SK-MEL-5 (cell line): ENCODE data around the gene MAP1LC3B. TPM values are rescaled to one million over a fixed set of nuclear protein-coding genes. Genes with fewer than 3 reads are reported as not detected.

Experiments
- DNase-seq: peaks from one replicate; pipeline ENCODE4 v3.0.0-alpha.2; 2016; ENCODE audit warnings: low read depth, low spot score
- in situ Hi-C: cut with HindIII; loops from 2 replicates; pipeline ENCODE4 v1.10.0; 2016; ENCODE audit warnings: low sequenced_read_pairs, high pct_unique_total_duplicates, low pct_unique_long_range_greater_than_20kb
- polyA plus RNA-seq, 2 experiments: library from polyadenylated mRNA; depleted of rRNA; stranded (reverse); fragments of >200 nt; gene quantifications; 2 replicates each; pipeline ENCODE4 v1.2.3, GENCODE V29; 2015
- total RNA-seq: library from RNA; depleted of rRNA; stranded (reverse); fragments of >200 nt; shearing (Covaris generic); gene quantifications from 2 replicates; pipeline ENCODE4 v1.2.3, GENCODE V29; 2014; rRNA removed

Gene MAP1LC3B
- 32.2 and 33.3 TPM in 2 replicates for total RNA-seq
- 69.3 and 78.9 TPM in 2 replicates for polyA plus RNA-seq (2015; cell fraction: cytosol; rRNA removed)
- polyA plus RNA-seq (2015; cell fraction: nucleus; rRNA removed) = 19.4 and 27.5 TPM in 2 replicates

- in situ Hi-C loops = no loop called here
- DNase-seq = peak; percentile 93
These were observed at the start of gene MAP1LC3B for GRCh38 chr16:87391950-87392820. Gene MAP1LC3B (plus strand): TSS chr16:87392336. CDS start chr16:87392428, 92 bp downstream.

GRCh38 chr16:87342504-87342903 is 49.6 kb upstream of the MAP1LC3B start:
- in situ Hi-C loops = no loop called here
- no peak for DNase-seq

DNA sequence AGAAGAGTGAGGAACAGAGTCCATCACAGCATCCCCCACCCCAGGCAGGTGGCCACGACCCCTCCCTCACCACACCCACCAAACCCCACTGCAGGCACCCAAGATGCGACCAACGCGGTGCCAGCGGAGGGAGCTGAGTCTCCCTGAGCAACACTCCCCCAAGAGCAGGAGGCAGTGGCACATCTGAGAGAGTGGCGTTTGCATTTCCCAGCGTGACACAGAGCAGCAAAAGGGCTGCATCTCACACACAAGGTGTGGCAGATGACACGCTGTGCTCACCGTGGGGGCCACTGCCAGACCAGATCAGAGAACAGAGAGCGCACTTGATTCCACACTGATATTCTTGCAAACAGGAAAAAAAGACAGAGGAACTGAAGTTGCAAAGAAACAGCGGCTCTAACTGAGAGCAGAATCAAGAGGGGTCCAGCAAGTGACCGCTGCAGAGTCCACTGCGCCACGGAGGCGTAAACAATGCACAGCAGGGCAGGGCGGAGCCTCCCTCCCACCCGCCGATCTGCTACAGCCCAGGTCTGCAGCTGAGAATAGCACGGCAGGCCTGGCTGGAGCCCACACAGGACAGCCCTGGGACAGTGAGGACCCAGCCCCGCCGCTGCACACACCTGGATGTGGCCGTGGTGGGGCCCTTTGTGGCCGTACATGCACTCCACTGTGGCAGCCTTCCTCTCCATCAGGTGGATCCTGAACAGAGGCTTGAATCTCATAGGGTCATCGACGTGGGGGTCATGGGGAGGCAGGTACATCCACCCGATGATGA is 49.0 kb upstream of the MAP1LC3B start:
- in situ Hi-C loops = no loop called here
- no peak for DNase-seq

DNA sequence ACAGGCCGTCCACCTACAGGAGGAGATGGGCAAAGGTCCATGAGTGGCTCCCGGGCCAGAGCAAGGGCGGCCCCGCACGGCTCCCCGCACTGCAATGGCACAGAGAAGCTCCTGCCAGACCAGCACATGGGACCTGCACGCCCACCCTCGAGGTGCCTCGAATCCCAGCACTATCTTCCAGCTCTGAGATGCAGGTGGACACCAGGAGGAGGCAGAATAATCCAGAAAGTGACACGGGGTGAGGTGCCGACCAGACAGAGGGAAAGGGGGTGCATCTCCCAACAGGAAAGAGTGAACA is 48.4 kb upstream of the MAP1LC3B start:
- in situ Hi-C loops = no loop called here
- DNase-seq = no peak

DNA sequence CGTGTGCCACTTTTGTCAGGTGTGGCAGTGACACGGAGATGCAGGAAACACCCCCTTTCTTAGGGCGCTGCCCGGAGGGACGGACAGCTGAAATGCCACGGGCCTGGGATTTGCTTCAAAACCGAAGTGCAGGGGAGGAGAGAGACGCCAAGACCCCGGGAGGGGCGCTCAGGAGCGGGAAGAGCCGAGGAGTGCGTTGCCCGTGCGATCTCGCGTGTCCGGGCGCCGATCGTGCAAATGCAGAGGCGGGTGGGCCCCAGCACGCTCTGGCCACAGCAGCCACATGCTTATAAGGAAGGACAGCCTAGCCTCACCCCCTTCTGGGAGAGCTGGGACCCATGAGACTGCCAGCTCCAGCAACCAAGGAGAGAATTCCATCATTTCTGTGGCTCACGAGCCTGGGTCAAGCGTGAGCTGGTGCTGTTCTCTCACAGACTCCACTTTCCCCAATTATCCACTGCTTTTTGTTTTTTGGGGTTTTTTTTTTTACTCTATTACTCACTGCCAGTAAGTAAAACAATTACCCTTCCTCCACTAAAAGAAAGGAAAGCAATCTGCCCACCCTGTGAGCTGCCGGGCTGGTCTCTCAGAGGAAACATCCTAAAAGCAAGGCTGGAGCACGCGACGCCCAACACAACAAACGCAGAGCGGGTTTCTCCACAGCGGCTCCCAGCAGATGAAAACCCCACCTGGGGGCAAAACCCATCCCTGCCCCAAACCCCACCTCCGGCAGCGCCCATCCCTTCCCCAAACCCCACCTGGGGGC is 47.8 kb upstream of the MAP1LC3B start:
- DNase-seq = no peak

GRCh38 chr16:87344931-87345631 is 47.1 kb upstream of the MAP1LC3B start:
- no peak for DNase-seq
- in situ Hi-C loops = no loop called here

More for the DNA sequence above, 47.8 kb upstream of the MAP1LC3B start:
- in situ Hi-C loops = no loop called here

GRCh38 chr16:87345726-87346424 is 46.3 kb upstream of the MAP1LC3B start:
- no peak for DNase-seq
- in situ Hi-C loops = no loop called here

GRCh38 chr16:87346517-87347060 is 45.5 kb upstream of the MAP1LC3B start:
- in situ Hi-C loops = no loop called here

GRCh38 chr16:87347932-87348615 is 44.1 kb upstream of the MAP1LC3B start:
- in situ Hi-C loops = no loop called here

More at GRCh38 chr16:87346517-87347060, 45.5 kb upstream of the MAP1LC3B start:
- DNase-seq = no peak

DNA sequence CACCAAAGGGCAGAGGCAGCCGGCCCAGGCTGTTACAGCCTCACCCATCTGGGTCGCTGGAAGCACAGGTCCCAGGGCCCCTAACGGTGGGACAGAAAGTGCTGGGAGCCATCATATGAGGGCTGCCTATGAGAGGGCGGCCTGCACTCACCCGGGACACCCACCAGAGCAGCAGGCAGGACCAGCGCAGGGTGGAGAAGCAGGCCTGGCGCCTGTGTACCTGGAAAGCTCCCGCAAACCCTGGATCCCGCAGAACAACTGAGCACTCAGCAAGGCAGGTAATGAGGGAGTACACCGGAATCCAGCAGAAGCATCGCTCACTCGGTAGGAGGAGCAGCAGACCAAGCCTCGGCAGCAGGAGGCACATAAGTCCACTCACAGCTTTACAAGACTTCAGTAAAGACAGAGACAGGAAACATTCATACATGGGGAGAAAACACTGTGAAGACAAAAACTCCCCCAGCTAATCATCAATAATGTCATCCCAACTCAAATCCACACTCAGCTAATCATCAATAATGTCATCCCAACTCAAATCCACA is 43.4 kb upstream of the MAP1LC3B start:
- in situ Hi-C loops = no loop called here
- DNase-seq = no peak

More at GRCh38 chr16:87347932-87348615, 44.1 kb upstream of the MAP1LC3B start:
- no peak for DNase-seq

DNA sequence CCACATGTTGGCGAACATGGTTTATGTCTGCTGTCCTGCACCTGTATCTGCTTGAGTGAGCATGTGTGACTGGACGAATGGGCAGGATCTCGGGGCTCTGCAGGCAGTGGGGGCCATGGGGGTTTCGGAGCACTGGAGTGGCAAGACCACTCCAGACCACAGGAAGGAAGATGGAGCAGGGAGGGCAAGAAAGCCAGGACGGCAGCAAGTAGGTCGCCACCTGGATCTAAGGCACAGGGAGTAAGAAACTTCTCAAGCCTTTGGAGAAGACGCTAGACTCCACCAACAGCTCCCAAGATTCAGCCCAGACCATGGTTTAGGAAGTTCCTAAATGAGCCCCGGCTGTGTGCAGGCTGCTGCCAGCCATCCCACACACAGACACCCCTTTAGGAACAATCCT is 42.1 kb upstream of the MAP1LC3B start:
- in situ Hi-C loops = no loop called here
- DNase-seq = no peak

DNA sequence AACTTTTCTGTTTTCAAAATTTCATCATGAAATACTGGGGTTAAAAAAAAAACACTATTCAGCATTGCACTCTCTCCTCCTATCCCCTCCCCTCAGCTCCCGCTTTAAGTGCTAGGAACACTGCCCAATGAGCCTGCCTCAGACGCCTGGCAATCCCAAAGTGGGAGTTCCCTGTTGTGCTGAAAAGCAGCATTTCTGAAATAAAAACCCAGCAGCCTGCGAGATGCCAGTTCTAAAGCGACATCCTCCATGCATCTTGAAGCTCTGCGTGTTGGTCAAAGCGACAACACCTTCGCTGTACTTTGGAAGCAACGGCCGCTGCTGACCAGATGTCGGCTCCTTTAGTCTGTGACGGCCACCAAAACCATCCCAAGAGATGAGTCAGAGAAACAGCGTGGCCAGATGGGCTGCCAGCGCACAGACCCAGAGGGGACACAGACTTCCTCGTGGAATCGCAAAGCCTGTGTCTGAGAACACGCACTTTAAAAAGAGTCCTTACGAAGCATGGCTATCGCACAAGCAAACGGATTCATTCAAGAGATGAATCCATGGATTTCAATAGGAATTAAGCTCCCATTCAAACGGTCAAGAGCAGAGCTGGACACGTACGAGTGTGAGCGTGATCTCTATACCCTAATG is 41.3 kb upstream of the MAP1LC3B start:
- in situ Hi-C loops = no loop called here
- no peak for DNase-seq

- in situ Hi-C loops = no loop called here
- DNase-seq = no peak
These were observed 40.8 kb upstream of the MAP1LC3B start for GRCh38 chr16:87351320-87351698.

DNA sequence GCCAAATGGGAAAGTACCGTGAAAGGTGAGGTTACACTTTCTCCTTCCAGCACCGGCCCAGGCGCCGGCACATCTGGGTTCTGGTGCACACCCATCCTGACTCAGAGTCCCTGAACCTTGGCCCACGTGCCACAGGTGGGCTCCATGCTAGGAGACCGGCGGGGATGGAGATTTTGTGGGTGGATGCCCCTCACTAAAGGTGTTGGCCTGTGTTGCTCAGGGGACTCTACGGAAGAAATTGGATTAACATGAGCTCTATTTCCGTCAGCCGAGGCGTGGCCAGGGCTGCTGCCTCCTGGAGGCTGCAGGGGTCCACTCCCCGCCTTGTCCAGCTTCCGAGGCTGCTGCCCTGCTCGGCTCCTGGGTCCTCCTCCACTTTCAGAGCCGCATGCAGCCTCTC is 39.3 kb upstream of the MAP1LC3B start:
- in situ Hi-C loops = no loop called here
- DNase-seq = no peak

GRCh38 chr16:87353613-87354012 is 38.5 kb upstream of the MAP1LC3B start:
- in situ Hi-C loops = no loop called here
- no peak for DNase-seq
